Tibial nerve (tissue), 4 donors: ENCODE results near the gene KCNJ6. TPM values are rescaled to one million over a fixed set of nuclear protein-coding genes. Genes with fewer than 3 reads are reported as not detected.

Experiments
- DNase-seq, 2 donors: peaks; one replicate each; pipeline ENCODE4 v3.0.0-alpha.2; 2019; ENCODE audit warnings: low spot score in 2 of 2
- H3K27ac ChIP-seq, 4 donors: fragments of 200-600 bp; sonication (generic) in 3 of 4; one replicate each; pipeline ENCODE4 v1.5.1; 2017 to 2019; ENCODE audit warnings: mild to moderate bottlenecking in 1 of 4
- H3K27me3 ChIP-seq, 2 donors: fragments of 200-600 bp; sonication (generic) in 1 of 2; one replicate each; pipeline versions ENCODE4 v1.5.1 to v1.6.0; 2017 to 2019
- H3K36me3 ChIP-seq, 3 donors: fragments of 200-600 bp; sonication (generic); one replicate each; pipeline ENCODE4 v1.5.1; 2018 to 2019
- H3K4me1 ChIP-seq, 4 donors: fragments of 200-600 bp; sonication (generic) in 3 of 4; one replicate each; pipeline ENCODE4 v1.5.1; 2017 to 2019
- H3K4me3 ChIP-seq, 4 donors: fragments of 200-600 bp; sonication (generic) in 3 of 4; one replicate each; pipeline ENCODE4 v1.5.1; 2017 to 2019; ENCODE audit warnings: mild to moderate bottlenecking in 1 of 4, moderate library complexity in 1 of 4
- H3K9me3 ChIP-seq, 4 donors: fragments of 200-600 bp; sonication (generic) in 3 of 4; one replicate each; pipeline ENCODE4 v1.5.1; 2017 to 2019
- EP300 ChIP-seq, 2 donors: sonication (generic); formaldehyde crosslinking; IDR thresholded peaks; one replicate each; pipeline ENCODE4 v1.6.1; 2017; ENCODE audit warnings: antibody characterized with exemption in 2 of 2, mild to moderate bottlenecking in 1 of 2
- POLR2A ChIP-seq, 2 donors: fragments of 450-650 bp; IDR thresholded peaks; one replicate each; pipeline ENCODE4 v1.6.1; 2017; ENCODE audit warnings: antibody characterized with exemption in 2 of 2, mild to moderate bottlenecking in 2 of 2, moderate library complexity in 2 of 2
- WGBS, 2 donors: methylation state at CpG; one replicate each; pipeline ENCODE4 v1.1.5; 2018; 5-methylcytosine and 5-hydroxymethylcytosine counted together
- total RNA-seq, 4 donors: library from RNA; depleted of rRNA; stranded (reverse); fragments of >200 nt; gene quantifications; one replicate each; pipeline ENCODE4 v1.1.0, GENCODE V29; 2016
- TF ChIP-seq, protein P1 (sequence below), 5 experiments: fragments of 200-600 bp in 3 of 5; fragments of 450-650 bp in 2 of 5; sonication (generic) in 3 of 5; IDR thresholded peaks; one replicate each; pipeline ENCODE4 v1.5.1; 2016 to 2019; ENCODE audit warnings: antibody characterized with exemption in 5 of 5, mild to moderate bottlenecking in 3 of 5, moderate library complexity in 2 of 5

The KCNJ6 gene
- total RNA-seq, 4 donors from 2014 or later = not detected

DNA sequence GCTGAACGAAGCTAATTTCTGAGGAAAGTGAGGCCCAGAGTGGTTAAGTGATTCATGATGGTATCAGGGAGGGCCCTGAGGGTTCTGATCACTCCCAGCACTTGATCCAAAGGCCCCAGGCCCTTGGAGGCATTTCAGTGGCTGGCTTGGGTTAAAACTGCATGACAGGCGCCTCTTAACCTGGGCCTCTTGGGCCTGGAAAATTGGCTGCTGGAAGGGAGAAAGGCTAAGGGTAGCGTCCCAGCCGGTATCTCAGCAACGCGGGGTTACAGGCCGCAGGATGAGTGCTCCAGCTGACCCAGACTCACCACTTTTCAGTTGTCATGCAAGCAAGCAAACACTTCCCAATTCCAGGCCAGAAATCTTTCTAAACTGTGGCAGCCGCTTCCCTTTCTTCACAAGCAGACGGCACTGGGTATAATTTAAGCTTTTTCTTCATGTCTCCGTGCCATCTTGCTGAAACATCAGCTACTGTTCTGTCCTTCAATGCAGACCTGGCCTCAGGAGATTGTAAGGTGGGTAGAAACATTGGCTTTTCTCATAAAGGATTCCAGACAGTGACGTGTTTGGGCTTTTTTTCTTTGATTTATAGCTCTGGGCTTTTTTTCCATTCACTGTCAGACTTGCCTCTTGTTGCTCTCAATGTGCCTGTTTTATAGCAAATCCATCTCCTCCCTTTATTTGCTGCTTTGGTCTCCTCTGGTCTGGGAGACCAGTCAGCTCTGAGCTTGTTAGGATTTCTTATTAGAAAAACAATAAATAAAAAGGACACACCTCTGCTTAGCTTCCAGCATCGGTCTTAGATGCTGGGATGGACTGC lies 229.1 kb downstream of the KCNJ6 start:
- Histone ChIP-seq H3K36me3 (no peaks in the 10 kb centered on the region), H3K27ac (no peak overlapping the region), H3K9me3 (no peaks in the 10 kb centered on the region), H3K4me1 (no peaks in the 10 kb centered on the region), H3K27me3 (no peaks in the 10 kb centered on the region), H3K4me3 (no peak overlapping the region)
- TF ChIP-seq POLR2A (IDR thresholded peaks at IDR 0.05) (no peak), EP300 (IDR thresholded peaks at IDR 0.05) (no peak)
- TF ChIP-seq, protein P1, sequence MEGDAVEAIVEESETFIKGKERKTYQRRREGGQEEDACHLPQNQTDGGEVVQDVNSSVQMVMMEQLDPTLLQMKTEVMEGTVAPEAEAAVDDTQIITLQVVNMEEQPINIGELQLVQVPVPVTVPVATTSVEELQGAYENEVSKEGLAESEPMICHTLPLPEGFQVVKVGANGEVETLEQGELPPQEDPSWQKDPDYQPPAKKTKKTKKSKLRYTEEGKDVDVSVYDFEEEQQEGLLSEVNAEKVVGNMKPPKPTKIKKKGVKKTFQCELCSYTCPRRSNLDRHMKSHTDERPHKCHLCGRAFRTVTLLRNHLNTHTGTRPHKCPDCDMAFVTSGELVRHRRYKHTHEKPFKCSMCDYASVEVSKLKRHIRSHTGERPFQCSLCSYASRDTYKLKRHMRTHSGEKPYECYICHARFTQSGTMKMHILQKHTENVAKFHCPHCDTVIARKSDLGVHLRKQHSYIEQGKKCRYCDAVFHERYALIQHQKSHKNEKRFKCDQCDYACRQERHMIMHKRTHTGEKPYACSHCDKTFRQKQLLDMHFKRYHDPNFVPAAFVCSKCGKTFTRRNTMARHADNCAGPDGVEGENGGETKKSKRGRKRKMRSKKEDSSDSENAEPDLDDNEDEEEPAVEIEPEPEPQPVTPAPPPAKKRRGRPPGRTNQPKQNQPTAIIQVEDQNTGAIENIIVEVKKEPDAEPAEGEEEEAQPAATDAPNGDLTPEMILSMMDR (IDR thresholded peaks at IDR 0.05) = no peak
- no peak for DNase-seq
- WGBS, 2 donors = 52 to 70% methylated on average over 12 of the region's 12 CpGs

DNA sequence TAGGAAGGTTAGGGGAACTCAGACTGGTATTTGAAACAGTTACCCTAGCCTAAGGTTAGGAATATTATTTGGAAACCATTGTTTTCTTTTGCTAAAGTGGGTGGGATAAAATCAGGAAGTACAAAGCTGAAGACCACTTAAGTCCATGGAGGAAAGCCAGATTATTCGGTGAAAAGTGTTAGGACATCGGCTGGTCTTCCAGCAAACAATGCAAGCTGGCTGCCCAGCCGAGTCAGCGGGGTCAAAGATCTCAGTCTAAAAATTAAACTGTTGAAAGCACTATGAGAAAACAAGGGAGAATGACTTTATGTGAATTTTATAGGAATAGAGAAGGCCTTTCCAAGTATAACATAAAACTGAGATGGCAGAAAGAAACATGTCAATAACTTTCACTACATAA lies 231.7 kb downstream of the KCNJ6 start:
- Histone ChIP-seq H3K27ac (no peak overlapping the region), H3K36me3 (no peaks in the 10 kb centered on the region), H3K4me1 (no peaks in the 10 kb centered on the region), H3K4me3 (no peak overlapping the region), H3K27me3 (no peaks in the 10 kb centered on the region), H3K9me3 (no peaks in the 10 kb centered on the region)
- DNase-seq = no peak
- TF ChIP-seq POLR2A (IDR thresholded peaks at IDR 0.05) (no peak), EP300 (IDR thresholded peaks at IDR 0.05) (no peak)
- TF ChIP-seq, protein P1 (IDR thresholded peaks at IDR 0.05) = no peak
- 43% methylated on average over 4 of the region's 4 CpGs for WGBS, 2 donors

DNA sequence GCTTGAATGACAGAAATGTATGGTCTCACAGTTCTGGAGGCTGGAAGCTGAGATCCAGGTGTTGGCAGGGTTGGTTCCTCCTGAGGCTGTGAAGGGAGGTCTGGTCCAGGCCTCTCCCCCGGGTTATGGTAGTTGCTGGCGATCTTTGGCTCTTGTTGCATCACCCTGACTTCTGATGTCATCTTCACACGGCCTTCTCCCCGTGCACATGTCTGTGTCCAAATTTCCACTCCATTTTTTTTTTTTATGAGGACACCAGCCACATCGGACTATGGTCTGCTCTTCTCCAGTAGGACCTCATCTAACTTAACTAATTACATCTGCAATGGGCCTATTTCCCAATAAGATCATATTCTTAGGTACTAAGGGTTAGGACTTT lies 232.2 kb downstream of the KCNJ6 start:
- 89 to 92% methylated on average over 5 of the region's 5 CpGs for WGBS, 2 donors
- Histone ChIP-seq H3K27me3 (no peaks in the 10 kb centered on the region), H3K4me1 (no peaks in the 10 kb centered on the region), H3K36me3 (no peaks in the 10 kb centered on the region), H3K4me3 (no peak overlapping the region), H3K27ac (no peak overlapping the region), H3K9me3 (no peaks in the 10 kb centered on the region)
- TF ChIP-seq POLR2A (IDR thresholded peaks at IDR 0.05) = no peak
- TF ChIP-seq, protein P1 (IDR thresholded peaks at IDR 0.05) = no peak
- TF ChIP-seq EP300 (IDR thresholded peaks at IDR 0.05) = no peak
- DNase-seq = no peak

DNA sequence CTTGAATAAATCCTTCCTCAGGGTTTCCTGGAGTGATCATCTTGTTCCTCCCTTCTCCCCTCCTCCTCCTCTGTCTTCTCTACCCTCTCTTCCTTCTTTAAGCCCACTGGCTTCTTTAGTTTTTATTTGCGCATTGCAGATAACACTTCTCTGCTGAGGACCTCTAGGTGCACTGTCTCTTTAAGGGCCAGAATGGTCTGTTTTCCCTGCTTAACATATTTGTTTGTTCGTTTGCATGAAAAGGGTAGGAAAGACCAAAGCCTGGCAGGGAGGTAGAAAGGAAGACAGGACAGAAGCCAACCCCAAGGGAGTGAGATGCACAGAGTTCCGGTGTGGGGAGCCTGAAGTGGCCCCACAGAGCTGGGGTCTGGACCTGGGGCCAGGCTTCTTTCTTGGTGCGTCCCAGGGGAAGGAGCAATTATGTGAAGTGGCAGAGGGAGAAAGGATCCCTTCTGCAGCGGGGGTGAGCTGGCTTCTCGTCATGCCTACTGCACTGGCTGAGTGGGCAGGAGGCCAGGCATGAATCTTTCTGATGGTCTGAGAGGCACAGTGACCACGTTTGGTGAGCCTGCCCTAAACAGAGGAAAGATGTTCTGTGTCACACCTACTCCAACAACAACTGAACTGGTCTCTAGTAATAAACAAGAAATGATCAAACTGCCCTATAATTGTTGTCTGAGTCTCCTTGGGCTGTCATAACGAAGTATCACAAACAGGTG lies 232.7 kb downstream of the KCNJ6 start:
- 56 to 58% methylated on average over 8 of the region's 8 CpGs for WGBS, 2 donors
- TF ChIP-seq, protein P1 (IDR thresholded peaks at IDR 0.05) = no peak
- TF ChIP-seq POLR2A (IDR thresholded peaks at IDR 0.05) (no peak), EP300 (IDR thresholded peaks at IDR 0.05) (no peak)

DNA sequence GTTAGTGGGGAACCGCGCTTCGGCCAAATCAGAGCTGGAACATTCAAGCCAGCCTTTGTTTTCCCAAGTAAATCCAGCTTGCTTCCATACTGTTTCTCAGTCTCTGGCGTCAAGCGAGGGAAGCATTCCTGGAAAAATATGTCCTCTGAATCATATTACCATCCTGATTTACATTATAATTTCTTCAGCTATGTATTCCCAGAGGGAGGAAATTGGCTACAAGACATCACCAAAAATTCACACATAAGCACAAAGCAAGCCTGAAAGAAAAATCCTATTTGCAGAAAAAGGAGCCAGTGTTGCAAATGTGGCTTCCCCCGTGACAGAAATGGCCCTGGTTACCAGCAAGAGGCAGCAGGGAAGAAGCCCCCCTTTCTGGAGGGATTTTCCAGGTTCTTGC lies 233.3 kb downstream of the KCNJ6 start:
- WGBS, 2 donors = 45 to 59% methylated on average over 6 of the region's 6 CpGs
- Histone ChIP-seq H3K36me3 (no peaks in the 10 kb centered on the region), H3K27ac (no peak overlapping the region), H3K4me1 (no peaks in the 10 kb centered on the region), H3K4me3 (no peak overlapping the region), H3K9me3 (no peaks in the 10 kb centered on the region), H3K27me3 (no peaks in the 10 kb centered on the region)
- DNase-seq = no peak
- TF ChIP-seq POLR2A (IDR thresholded peaks at IDR 0.05) (no peak), EP300 (IDR thresholded peaks at IDR 0.05) (no peak)
- TF ChIP-seq, protein P1 (IDR thresholded peaks at IDR 0.05) = no peak

More for the DNA sequence above, 232.7 kb downstream of the KCNJ6 start:
- DNase-seq = no peak
- Histone ChIP-seq H3K27ac (no peak overlapping the region), H3K9me3 (no peaks in the 10 kb centered on the region), H3K4me3 (no peak overlapping the region), H3K36me3 (no peaks in the 10 kb centered on the region), H3K4me1 (no peaks in the 10 kb centered on the region), H3K27me3 (no peaks in the 10 kb centered on the region)
